ENCODE results near the gene ANAPC10.

DNA sequence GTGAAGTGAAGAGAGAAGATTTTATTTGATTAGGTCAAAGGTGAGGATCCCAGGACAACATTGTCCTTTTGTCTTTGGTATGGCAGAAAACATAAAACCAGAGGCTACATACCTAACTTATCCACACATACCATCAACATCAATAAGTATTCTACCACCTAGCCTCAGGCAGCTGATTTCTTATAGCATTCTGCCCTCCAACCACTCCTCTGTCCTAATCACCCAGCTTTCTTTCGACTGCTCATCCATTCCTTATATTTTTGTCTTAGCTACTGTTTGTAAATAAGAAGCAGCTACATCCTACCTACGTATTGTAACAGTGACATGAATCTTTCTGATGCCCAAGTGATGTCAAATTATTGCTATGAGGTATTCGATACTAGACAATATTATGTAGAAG is 129.4 kb downstream of the ANAPC10 start:
- TF ChIP-seq TAF1 (IDR thresholded peaks at IDR 0.05; ENCODE audit: borderline replicate concordance, low read depth, low read length) (no peak), POLR2A (IDR thresholded peaks at IDR 0.05; ENCODE audit: low read depth, low read length) (no peak), POLR2AphosphoS5 (IDR thresholded peaks at IDR 0.05; ENCODE audit: low read depth, low read length) (no peak)
